Left colon (tissue), 2 donors: ENCODE measurements around the gene RBM3. TPM values are rescaled to one million over a fixed set of nuclear protein-coding genes. Genes with fewer than 3 reads are reported as not detected.

Source experiments
- ATAC-seq: fragments of 200-7000 bp; cut with Tn5 transposase; one replicate; pipeline ENCODE4 v1.9.1; 2020; ENCODE audit warnings: mild to moderate bottlenecking, moderate library complexity
- DNase-seq, 2 donors: peaks; one replicate each; pipeline ENCODE4 v3.0.0-alpha.2; 2020
- intact Hi-C, 2 donors: fragments of 100-400 bp; cut with DNase I in 1 of 2; cut with micrococcal nuclease in 1 of 2; formaldehyde crosslinking; loops; one replicate each; pipeline versions ENCODE4 v1.11.2 to v1.14.0; 2022; cut with DNase I, micrococcal nuclease
- total RNA-seq, 2 donors: library from RNA; stranded (reverse); fragmentation: NEBNext Ultra II Directional; extraction: Animal tissue kit (Norgen Biotek cat#: 25700); gene quantifications; one replicate each; pipeline ENCODE4 v1.2.1, GENCODE V29; 2021
- donor health status: DM: no; HTN: no; CAD: no.
- donor health status: DM: yes; HTN: yes; CAD: no.

RBM3 gene
- total RNA-seq, 2 donors from 2014 or later = 156 to 263 TPM

DNA sequence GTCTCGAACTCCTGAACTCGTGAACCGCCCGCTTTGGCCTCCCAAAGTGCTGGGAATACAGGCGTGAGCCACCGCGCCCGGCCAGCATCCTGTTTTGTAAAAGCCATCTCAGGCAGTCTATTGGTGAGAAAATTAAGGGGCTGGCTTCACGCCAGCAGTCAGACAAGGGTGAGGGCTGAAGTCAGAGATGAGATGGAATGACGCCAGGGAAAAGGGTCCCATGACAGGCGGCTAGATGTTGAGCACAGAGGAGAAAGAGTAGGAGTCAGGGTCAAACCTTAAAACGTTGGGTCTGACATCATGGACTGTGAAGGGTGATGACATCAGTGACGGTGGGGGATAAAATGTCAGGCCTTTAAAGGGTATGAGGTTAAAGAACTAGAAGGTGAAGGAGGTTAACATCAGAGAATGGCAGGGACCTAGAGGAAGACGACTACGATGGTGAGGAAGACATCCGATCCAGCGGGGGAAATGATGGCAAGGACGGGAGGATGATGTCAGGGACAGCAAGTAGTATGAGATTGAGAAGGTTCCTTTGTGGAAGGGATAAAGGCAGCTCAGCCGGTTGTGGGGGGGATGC, 504 bp upstream of the RBM3 start:
- intact Hi-C loops = no loop called here
- ATAC-seq = no peak
- DNase-seq = peak; percentile 34 to 54

DNA sequence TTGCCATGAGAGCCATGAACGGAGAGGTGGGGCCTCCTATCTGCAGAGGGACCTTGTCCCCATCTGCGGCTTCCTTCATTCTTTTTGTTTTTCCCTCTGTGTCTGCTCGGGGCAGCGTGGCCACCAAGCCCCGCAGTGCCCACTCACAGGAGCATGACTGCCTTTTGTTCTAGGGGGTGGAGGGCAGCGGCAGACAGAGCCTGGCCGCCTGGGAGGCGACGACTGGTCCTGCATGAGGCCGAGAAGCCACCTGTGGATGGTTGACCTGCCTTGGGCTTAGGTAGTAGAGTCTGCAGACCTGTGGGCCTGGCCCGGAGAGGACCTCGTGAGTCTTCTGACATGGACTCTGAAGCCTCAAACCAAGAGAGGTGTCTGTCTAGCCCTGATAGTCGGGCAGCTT, 1.4 kb downstream of the RBM3 start:
- DNase-seq (no peak), ATAC-seq (no peak)
- intact Hi-C loops = no loop called here

DNA sequence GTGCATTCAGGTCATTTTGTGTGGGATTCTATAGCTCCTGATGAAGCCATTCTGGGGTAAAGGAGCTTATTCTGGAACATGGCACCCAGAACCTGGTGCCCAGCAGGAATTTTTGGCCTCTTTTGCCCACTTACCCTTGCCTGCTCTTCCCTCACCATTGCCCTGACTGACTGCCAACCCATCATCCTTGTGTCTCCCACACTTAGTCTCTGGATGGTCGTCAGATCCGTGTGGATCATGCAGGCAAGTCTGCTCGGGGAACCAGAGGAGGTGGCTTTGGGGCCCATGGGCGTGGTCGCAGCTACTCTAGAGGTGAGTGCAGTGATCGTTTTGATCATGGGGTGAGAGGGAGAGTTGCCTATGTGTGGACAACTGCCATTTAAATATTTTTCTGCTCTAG, 1.8 kb downstream of the RBM3 start:
- DNase-seq (no peak), ATAC-seq (no peak)
- intact Hi-C loops = no loop called here

DNA sequence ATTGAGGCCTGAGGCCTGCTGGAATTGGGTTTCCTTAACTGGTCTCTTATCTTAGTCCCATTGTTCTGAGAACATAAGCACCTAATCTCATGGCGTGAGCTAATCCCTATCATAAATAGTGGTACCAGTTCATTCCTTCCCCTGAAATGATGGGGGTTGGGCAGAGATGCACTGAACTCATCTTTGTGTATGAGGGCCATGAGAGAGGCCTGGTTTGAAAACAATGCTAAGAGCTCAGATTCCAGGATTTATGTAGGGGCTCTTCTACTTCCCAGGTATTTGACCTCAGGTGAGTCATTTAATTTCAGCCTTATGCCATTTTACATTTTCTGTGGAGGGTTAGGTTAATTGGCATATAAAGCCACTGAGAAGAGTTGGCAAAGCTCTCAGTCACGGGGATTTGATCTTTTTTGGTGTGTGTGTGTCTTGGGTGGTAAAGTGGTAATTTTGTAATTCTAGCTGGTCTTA, 4.4 kb downstream of the RBM3 start:
- ATAC-seq = no peak
- intact Hi-C loops = no loop called here
- DNase-seq = no peak

DNA sequence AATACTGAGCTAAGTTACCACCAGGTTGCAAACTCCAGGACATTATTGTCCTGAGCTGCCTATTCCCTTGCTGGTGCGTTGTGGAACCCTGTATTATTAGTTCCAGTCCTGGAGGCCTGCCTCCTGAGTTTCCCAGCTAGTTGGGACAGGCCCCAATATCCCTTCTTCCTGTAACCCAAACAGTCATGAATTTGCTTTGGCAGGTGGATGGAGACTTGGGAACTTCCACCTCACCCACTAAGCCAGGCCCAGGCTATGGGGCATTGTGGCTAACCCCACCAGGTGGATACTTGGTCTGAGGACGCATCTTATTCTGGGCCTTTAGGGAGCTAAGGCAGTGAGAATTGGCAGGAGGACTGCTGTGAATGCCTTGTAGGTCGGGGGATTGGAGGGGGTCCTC, 5.0 kb downstream of the RBM3 start:
- intact Hi-C loops = no loop called here
- DNase-seq (no peak), ATAC-seq (no peak)

DNA sequence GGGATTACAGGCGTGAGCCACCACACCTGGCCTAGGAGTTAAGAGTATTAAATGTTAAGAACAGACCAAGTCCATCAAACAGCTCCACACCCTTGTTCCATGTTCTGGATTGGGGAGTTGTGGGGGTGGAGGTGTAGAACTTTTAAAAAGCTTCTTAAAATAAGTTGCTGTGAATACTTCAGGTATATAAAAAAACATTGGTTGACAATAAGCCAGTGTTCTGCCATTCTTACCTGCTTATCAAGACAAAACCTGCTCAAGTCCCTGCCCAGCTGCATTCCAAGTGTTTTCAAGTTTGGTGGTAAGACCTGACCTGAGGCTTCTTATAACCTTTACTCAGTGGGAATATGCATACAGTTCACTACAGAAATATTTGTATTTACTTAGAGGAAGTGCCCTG, 6.4 kb downstream of the RBM3 start:
- ATAC-seq = no peak
- DNase-seq = no peak
- intact Hi-C loops = no loop called here

DNA sequence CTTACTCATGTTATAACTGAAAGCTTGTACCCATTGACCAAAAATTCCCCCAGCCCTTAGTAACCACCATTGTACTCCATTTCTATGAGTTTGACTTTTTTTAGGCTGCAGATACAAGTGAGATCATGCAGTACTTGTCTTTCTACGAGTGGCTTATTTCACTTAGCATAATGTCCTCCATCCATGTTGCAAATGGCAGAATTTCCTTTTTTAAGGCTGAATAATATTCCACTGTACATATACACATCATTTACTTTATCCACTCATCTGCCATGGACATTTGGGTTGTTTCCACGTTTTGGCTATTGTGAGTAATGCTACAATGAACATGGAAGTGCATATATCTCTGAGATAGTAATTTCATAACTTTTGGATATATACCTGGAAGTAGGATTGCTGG, 10.4 kb downstream of the RBM3 start:
- ATAC-seq = no peak
- DNase-seq = no peak
- intact Hi-C loops = no loop called here

DNA sequence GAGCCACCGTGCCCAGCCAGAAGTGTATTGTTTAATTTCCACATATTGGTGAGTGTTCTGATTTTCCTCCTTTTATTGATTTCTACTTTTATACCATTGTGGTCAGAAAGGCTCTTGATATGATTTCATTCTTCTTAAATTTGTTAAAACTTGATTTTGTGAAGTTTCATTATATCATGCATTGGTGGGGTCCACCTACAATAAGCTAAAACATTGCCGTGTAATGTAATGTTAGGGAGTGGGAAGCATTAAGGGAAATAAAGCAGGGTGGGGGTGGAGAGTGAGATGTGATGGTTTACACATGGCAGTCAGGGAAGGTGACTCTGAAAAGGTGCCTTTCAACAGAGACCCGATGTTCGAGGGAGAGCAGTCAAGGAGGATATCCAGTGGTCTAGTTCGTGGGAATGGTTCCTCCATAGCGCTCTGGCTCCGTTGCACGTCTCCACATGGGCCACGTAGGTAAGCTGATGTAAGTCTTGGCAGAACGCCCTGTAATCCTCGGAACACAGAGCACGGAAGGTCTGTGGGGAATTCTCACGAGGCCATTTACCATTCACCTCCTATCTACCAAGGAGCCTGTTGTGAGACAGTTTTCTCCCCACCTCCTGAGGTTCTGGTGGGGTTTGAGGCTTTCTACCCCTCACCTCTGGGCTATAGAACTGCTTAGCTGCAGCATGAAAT, 15.3 kb downstream of the RBM3 start:
- ATAC-seq (peak; percentile 30), DNase-seq (no peak)
- intact Hi-C loops = no loop called here

DNA sequence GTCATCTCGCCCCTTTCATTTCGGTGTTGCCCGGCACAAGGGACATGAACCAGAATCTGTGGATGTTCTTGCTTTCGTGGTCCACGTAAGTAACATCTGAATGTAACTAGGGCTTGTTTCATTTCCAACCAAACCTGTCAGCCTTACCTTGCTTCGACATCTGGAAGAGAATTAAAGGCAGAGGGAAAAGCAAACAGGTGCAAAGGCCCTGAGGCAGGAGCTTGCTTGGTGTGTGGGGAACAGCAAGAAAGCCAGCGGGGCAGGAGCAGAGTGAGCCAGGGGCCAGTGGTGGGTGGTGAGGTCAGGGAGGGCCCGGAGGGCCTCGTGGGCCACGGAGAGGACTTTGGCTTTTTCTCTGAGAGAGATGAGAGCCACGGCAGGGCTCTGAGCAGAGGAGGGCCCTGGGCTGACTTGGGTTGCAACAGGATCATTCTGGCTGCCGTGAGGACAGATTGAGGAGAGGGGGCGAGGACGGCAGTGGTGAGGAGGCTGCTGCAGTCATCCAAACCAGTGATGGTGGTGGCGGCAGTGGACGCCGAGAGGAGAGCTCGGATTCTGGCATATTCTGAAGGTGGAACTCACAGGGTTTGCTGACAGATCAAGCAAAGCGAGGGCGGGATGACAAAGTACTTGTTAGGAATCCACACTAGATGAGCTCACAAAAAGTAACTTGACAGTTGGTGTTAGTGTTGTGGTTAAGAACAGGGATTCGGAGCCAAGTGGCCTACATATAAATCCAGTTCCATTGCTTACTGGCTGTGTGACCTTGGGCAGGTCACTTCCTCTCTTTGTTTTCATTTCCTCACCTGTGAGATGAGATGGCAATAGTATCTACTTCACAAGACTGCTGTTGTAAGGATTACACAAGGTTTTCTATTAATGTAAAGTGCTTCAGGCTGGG, 16.2 kb downstream of the RBM3 start:
- intact Hi-C loops = no loop called here
- DNase-seq (no peak), ATAC-seq (no peak)

DNA sequence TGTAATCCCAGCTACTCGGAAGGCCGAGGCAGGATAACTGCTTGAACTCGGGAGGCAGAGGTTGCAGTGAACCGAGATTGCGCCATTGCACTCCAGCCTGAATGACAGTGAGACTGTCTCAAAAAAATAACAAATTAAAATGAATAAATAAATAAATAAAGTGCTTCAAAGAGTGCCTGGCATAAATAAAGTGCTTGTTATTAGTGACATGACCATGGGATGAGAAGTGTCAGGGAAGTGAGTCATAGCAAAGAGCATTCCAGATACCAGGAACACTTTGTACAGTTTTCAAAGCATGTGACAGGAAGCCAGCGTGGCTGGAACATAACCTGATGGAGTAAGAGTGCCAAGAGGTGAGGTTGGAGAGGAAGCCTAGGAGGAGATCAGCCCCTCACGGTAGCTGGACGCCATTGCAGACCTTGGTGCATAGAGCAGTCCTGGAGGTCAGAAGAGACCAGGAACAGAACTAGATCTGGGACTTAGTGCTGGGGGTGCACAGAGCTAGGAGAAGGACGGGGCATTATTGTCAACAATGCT, 17.0 kb downstream of the RBM3 start:
- ATAC-seq = peak; percentile 63

DNA sequence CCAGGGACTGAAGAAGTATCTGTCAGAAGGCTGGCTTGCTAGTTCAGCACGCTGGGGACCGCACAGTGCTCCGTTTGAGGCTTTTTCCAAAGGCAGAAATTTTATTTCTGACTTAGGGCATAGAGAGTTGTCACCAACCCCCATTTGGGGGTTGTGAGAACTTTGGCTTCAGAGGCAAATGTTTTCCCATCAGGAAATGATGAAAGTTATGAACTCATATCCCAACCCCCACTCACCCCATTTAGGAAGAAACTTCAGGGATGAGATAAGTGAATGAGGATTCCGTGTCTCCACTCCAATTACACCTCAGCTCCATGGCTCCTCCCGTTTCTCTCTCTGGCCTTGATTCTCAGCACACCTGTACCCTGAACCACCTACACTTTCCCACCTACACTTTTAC, 18.7 kb downstream of the RBM3 start:
- no peak for ATAC-seq
- intact Hi-C loops = no loop called here
- DNase-seq = no peak

More for the DNA sequence above, 17.0 kb downstream of the RBM3 start:
- no peak for DNase-seq
- intact Hi-C loops = no loop called here

DNA sequence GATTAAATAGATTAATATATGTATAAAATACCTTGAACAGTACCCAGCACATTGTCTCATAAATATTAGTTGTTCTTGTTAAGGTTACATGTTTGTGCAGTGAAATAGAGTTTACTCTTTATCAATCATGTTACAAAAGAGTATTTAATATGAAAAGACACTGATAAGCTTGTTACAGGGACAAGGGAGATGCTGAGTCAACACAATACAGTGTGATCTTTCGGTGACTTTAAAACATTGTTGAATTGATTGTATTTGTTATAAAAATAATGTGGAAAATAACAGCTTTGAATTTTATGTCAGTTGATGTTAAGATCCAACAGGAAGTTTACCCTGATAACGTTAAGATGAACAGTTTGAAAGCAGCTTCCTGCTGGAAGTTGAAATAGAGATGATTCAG, 21.6 kb downstream of the RBM3 start:
- intact Hi-C loops = no loop called here
- no peak for ATAC-seq

DNA sequence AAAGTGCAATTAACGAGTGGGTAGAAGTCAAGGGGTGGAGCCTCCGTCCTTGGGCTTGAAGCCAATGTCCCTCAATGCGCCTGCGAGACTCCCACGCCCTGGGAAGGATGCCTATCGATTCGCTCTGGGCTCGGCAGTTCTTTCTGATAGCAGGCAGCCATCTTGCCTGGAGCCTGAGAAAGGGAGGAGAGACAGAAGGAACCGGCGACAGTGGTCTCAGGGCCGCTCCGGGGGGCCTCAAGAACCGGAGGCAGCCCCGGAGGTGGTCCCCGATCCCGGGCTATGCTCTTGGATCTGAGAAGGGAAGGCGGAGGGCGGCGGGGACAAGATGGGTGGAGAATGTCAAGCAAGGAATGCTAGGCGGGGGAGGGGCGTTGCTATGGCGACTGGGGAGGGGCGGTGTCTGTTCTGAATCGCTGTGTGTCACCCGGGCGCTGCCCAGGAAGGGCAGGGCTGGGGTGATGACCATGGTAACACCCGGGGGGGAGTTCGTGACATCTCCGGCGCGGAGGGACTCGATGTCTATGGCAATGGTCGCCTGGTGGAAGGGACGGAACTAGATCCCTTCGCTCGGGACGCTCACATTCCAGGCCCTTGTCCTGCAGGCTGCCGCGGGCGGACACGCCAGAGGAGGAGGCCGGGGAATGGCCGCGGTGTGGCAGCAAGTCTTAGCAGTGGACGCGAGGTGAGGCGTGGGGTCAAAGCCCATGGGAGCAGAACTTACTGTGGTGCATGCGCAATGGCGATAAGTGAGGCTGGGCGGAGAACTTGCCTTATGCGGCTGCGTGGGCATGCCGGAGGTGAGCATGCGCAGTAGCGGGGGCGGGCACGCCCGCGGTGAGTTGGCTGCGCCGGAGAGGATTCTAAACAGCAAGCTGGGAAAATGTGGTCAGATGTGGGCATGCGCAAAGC, 23.3 kb downstream of the RBM3 start, which contains the start of gene WDR13:
Gene WDR13 (plus strand): TSS at position 140 of the 912 bp plus-strand sequence. CDS start 505 bp downstream, at position 645.
- intact Hi-C loops = no loop called here
- DNase-seq = peak; percentile 93 to 95
- ATAC-seq = peak; percentile 90

More for the DNA sequence above, 21.6 kb downstream of the RBM3 start:
- no peak for DNase-seq

DNA sequence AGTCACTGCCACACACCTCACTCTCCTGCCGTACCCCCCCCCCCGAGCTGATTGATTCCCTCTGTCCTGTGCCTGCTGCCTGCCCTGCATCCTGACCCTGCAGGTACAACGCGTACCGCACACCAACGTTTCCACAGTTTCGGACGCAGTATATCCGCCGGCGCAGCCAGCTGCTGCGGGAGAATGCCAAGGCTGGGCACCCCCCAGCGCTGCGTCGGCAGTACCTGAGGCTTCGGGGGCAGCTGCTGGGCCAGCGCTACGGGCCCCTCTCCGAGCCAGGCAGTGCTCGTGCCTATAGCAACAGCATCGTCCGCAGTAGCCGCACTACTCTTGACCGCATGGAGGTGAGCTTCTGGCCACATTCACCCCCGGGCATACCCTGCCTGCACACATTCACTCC, 24.3 kb downstream of the RBM3 start:
- intact Hi-C loops = no loop called here
- ATAC-seq (no peak), DNase-seq (peak in 1 of 2 donors; percentile 21)

DNA sequence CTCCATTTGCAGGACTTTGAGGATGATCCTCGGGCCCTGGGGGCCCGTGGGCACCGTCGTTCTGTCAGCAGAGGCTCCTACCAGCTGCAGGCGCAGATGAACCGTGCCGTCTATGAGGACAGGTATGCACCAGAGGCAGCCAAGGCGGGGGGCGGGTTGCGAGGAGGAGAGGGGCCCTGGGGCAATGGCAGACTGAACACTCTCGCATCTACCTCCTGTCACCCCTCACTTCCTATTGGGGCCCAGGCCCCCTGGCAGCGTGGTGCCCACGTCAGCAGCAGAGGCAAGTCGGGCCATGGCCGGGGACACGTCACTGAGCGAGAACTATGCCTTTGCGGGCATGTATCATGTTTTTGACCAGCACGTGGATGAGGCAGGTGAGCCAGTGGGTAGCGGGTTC, 25.1 kb downstream of the RBM3 start:
- intact Hi-C loops = no loop called here
- DNase-seq = no peak
- no peak for ATAC-seq

DNA sequence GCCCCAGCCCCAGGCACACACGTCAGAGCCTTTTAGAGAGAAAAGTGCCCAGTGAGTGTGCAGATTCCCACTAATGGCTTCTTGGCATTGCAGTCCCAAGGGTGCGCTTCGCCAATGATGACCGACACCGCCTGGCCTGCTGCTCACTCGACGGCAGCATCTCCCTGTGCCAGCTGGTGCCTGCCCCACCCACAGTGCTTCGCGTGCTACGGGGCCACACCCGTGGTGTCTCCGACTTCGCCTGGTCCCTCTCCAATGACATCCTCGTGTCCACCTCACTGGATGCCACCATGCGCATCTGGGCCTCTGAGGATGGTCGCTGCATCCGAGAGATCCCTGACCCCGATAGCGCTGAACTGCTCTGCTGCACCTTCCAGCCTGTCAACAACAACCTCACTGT, 25.9 kb downstream of the RBM3 start:
- intact Hi-C loops = no loop called here
- no peak for ATAC-seq

DNA sequence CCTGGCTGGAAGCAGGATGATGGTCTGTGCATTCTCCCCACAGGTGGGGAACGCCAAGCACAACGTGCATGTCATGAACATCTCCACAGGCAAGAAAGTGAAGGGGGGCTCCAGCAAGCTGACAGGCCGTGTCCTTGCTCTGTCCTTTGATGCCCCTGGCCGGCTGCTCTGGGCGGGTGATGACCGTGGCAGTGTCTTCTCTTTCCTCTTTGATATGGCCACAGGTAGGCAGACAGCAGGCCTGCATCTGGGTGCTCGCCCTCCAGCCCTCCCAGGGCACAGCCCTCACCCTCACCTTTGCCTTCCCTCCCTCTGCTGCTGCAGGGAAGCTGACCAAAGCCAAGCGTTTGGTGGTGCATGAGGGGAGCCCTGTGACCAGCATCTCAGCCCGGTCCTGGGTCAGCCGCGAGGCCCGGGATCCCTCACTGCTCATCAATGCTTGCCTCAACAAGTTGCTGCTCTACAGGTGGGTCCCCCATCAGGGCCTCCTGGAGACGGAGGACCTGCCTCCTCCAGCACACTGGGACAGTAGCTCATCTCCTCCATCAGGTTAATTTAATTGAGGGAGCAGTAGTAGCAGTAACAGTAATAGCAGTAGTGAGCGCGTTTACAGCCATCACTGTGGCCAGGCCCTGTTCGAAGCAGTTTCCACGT, 27.6 kb downstream of the RBM3 start:
- ATAC-seq (no peak), DNase-seq (no peak)
- intact Hi-C loops = no loop called here

More for the DNA sequence above, 25.9 kb downstream of the RBM3 start:
- DNase-seq = no peak

DNA sequence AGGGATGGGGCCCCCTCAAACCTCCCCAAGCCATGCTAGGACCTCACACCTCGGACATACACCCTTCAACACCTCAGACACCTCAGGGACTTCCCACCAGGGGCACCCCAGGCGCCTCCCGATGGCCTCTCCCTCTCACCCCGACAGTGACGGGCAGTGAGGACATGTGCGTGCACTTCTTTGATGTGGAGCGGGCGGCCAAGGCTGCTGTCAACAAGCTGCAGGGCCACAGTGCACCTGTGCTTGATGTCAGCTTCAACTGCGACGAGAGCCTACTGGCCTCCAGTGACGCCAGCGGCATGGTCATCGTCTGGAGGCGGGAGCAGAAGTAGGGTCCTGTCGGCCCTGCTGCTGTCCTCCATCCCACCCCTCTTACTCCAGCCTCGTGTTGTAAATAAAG, 30.4 kb downstream of the RBM3 start:
- intact Hi-C loops = no loop called here
- DNase-seq = no peak
- no peak for ATAC-seq
